Inflammatory macrophage (primary cell): ENCODE measurements around the gene TCTN1.
"Not testable (repeated sequence)": the region's sequence is repeated elsewhere in the genome, so short reads cannot be mapped to it uniquely, and the experiment has no call there.

Experiments
- DNase-seq, 2 donors: peaks; one replicate each; pipeline ENCODE4 v3.0.0-alpha.2; 2020 to 2022

The TCTN1 gene

DNA sequence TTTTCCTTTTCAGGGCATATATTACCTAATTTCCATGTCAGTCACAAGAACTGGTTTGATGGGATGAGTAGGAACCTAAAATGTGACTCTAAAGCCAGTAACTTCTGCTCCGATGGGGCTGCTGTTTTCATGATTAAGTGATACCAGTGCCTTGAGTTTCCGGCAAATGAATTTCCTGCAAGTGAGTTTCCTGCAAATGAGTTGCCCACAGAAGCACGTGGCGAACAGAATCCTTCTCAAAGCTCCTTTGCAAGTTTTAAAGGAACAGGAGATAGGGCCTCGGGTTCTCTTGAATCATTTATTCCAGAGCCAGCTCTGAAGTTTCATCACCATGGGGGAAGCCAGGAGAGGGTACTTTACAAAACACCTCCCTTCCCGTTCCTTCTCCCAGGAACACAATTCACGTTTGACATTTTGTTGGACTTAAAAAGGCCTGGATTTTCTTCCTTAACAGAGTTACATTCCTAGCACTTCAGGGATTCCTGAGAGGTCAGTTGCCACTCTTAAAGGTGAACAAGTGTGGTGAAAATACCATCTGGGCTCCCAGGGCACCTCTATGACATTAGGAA, 28.6 kb upstream of the TCTN1 start:
- peak; percentile 79 to 85 for DNase-seq

DNA sequence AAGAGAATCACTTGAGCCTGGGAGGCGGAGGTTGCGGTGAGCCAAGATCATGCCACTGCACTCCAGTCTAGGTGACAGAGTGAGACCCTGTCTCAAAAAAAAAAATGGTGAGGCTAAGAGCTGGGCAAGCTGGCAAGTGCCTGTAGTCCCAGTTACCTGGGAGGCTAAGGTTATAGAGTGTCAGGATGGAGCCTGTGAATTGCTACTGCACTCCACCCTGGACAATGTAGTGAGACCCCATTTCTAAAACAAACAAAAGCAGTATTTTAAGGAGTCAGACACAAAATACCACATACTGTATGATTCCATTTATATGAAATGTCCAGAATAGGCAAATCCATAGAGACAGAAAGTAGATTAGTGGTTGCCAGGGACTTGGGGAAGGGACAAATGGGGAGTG, 26.8 kb upstream of the TCTN1 start:
- not testable (repeated sequence) for DNase-seq

- no peak for DNase-seq
Measured at GRCh38 chr12:110590059-110590458, 23.9 kb upstream of the TCTN1 start.

GRCh38 chr12:110590806-110591326, 23.1 kb upstream of the TCTN1 start:
- DNase-seq, result peak; percentile 90 to 99

DNA sequence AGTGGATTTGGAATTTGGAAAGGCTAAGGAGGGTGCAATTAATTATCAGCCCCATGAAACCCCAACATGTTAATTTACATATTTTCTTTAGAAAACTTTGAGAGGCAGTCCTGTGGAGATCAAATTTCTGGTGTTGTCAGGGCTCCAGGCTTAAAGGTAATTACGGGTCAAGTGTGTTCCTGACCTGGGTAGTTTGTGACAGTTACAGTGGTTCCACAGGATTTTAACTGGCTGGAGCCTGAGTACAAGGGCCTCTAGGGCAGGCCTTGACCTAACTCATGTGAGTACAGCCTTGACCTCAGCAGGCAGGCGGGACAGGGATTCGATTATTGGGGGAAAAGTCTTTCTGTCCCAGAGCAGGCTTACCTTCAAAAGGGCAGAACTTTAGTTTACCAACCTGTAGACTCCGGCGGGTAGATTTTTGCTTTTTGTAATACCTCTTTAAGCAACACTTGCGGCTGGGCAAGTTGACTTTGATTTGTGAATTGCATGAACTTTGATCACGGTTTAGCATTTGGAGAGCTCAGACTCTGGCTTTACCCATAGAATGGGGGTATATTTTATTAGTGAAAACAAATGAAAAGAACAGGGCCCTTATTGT, 22.4 kb upstream of the TCTN1 start:
- DNase-seq, result no peak

GRCh38 chr12:110592078-110592477, 21.9 kb upstream of the TCTN1 start:
- no peak for DNase-seq

GRCh38 chr12:110592919-110593318, 21.0 kb upstream of the TCTN1 start:
- not testable (repeated sequence) for DNase-seq

DNA sequence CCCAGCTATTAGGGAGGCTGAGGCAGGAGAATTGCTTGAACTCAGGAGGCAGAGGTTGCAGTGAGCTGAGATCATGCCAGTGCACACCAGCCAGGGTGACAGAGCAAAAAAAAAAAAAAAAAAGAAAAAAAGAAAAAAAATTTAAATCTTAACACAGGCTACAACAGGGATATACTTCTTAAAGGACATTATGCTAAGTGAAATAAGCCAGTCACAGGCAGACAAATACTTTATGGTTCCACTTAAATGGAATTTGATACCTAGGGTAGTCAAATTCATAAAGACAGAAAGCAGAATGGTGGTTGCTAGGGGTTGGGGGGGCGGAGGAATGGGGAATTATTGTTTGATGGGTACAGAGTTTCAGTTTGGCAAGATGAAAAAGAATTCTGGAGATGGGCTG, 16.0 kb upstream of the TCTN1 start:
- DNase-seq, result no peak

- peak; percentile 31 to 62 for DNase-seq
Measured at GRCh38 chr12:110599334-110599733, 14.6 kb upstream of the TCTN1 start.

DNA sequence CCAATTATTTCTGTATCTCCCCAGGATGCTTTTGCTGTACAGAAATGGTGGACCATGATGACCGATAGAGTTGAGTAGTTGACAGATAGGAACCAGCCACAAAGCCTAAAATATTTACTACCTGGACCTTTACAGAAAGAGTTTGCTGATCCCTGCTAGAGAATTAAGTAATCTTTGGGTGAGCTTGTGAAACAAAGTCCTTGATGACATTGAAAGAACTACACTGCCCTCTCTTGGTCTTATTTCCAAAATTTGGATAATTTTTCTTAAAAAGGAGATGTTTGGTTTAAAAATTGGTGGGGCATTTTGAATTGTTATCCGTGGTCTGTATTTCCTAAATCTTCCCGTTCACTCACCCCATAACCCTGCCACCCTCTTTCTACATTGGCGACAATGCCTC, 13.7 kb upstream of the TCTN1 start:
- peak; percentile 62 to 90 for DNase-seq

DNA sequence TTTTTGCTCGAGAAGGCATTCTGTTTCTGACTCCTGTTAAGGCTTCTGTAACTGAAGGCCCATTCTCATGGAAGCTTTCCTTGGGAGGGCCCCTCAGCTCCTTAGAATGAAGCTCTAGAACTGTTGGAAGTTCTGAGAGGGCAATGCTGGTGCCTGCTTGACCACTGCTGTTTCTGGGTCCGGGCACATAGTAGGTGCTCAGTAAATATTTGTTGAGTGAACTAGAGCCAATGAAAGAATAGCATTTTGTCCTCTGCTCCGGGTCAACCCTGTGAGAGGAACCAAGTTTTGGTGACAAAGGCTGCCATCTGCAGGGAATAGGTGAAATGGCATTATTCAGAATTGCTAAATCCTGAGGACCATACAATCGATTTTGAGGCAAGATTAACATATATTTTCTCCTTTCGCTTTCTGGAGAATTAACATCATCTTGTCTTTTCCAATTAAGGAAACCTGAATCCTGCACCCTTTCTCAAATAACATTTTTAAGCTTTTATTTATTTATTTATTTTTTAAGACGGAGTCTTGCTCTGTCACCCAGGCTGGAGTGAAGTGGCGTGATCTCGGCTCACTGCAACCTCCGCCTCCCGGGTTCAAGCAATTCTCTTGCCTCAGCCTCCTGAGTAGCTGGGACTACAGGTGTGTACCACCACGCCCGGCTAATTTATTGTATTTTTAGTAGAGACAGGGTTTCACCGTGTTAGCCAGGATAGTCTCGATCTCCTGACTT, 11.7 kb upstream of the TCTN1 start:
- peak; percentile 69 to 74 for DNase-seq

- DNase-seq, result no peak
Measured at GRCh38 chr12:110606253-110606611, 7.7 kb upstream of the TCTN1 start.

GRCh38 chr12:110613071-110613770, 708 bp upstream of the TCTN1 start:
- no peak for DNase-seq

DNA sequence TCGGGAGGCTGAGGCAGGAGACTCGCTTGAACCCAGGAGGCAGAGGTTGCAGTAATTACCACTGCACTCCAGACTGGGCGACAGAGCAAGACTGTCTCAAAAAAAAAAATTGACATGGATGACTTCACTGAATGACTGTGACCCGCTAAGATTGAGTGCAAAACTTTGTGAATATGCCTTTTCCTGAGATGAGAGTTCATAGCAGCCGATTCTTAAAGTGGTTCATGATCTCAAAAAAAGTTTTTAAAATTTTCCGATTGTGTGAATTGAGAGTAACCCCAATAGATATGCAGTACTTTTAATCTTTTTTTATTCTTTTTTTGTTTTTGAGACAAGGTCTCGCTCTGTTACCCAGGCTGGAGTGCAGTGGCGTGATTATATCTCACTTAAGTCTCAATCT, 1.2 kb downstream of the TCTN1 start:
- DNase-seq, result no peak

GRCh38 chr12:110616471-110617115, 2.7 kb downstream of the TCTN1 start:
- no peak for DNase-seq

GRCh38 chr12:110619534-110619953, 5.6 kb downstream of the TCTN1 start:
- no peak for DNase-seq

DNA sequence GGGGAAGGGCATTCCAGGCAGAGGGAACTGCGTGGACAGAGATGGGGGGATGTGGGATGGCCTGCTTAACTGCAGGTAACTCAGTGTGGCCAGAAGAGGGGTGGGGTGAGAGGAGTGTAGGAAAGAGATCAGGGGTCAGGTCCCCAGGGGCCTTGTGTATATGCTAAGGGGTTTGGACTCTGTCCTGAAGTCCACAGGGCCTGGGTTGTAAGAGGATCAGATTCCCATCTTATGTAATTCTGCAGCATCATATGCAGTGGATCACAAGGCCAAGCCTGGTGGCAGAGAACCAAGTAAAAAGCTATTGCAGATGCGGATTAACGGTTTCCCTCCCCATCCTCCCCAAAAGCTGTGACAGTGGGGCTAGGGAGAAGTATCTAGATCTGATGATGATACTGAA, 8.7 kb downstream of the TCTN1 start:
- DNase-seq, result no peak

- DNase-seq, result peak; percentile 38 to 43
Measured at GRCh38 chr12:110627500-110628195, 13.7 kb downstream of the TCTN1 start.

- DNase-seq, result no peak
Measured at GRCh38 chr12:110635055-110635454, 21.1 kb downstream of the TCTN1 start.

GRCh38 chr12:110636516-110636915, 22.6 kb downstream of the TCTN1 start:
- DNase-seq, result peak; percentile 55 to 79

DNA sequence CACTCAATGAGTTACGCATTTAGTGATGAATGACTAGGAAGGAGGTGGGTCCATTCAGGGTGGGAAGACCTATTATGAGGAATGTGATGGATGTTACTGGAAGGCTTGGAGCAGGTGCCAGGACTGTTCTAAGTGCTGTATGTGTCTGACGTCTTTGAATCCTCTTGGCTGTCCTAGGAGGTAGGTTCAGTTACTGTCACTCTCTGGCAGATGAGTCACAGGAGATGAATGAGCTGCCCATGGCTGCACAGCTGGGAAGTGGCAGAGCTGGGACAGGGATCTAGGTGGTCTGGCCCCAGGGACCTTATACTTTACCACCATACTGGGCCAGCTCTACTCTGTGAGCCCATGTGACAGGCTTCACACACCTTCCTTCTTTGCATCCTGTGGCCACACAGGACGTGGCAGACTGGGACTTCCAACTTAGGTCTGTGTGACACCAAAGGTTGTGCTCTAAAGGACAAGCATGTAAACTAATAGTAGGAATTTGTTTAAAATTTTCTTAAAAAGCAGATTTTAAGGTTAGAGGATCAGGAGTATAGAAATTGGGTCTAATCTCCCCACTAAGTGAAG, 24.0 kb downstream of the TCTN1 start:
- DNase-seq, result no peak

GRCh38 chr12:110638796-110639195, 24.9 kb downstream of the TCTN1 start:
- no peak for DNase-seq
